GM19043 (cell line): ENCODE results near the gene CYP27C1.

Experiments used
- ATAC-seq: cut with Tn5 transposase; IDR thresholded peaks from one replicate; pipeline ENCODE4 v1.9.1; 2021; ENCODE audit warnings: low read depth; ENCODE audit not compliant: unreplicated experiment

CYP27C1 gene

GRCh38 chr2:127157651-127158485, 62.2 kb downstream of the CYP27C1 start:
- ATAC-seq, result no peak

GRCh38 chr2:127157114-127157513, 63.0 kb downstream of the CYP27C1 start:
- no peak for ATAC-seq

- ATAC-seq, result no peak
Observed at GRCh38 chr2:127155947-127156346, 64.2 kb downstream of the CYP27C1 start.

- ATAC-seq, result no peak
Observed at GRCh38 chr2:127155028-127155581, 65.0 kb downstream of the CYP27C1 start.

- ATAC-seq, result no peak
Observed at GRCh38 chr2:127154396-127154795, 65.7 kb downstream of the CYP27C1 start.

GRCh38 chr2:127153691-127154158, 66.4 kb downstream of the CYP27C1 start:
- ATAC-seq, result no peak

GRCh38 chr2:127150996-127151395, 69.1 kb downstream of the CYP27C1 start:
- no peak for ATAC-seq

GRCh38 chr2:127149384-127149783, 70.7 kb downstream of the CYP27C1 start:
- no peak for ATAC-seq

GRCh38 chr2:127146820-127147502, 73.1 kb downstream of the CYP27C1 start:
- ATAC-seq, result no peak

GRCh38 chr2:127146071-127146725, 73.9 kb downstream of the CYP27C1 start:
- no peak for ATAC-seq

- ATAC-seq, result no peak
Observed at GRCh38 chr2:127145280-127145895, 74.7 kb downstream of the CYP27C1 start.

- no peak for ATAC-seq
Observed at GRCh38 chr2:127143841-127144782, 76.0 kb downstream of the CYP27C1 start.

GRCh38 chr2:127142663-127143630, 77.2 kb downstream of the CYP27C1 start:
- ATAC-seq, result no peak

- no peak for ATAC-seq
Observed at GRCh38 chr2:127140538-127140937, 79.6 kb downstream of the CYP27C1 start.

GRCh38 chr2:127139766-127140165, 80.3 kb downstream of the CYP27C1 start:
- ATAC-seq, result no peak

- no peak for ATAC-seq
Observed at GRCh38 chr2:127138281-127138680, 81.8 kb downstream of the CYP27C1 start.

- ATAC-seq, result no peak
Observed at GRCh38 chr2:127137741-127138140, 82.4 kb downstream of the CYP27C1 start.

GRCh38 chr2:127137225-127137624, 82.9 kb downstream of the CYP27C1 start:
- no peak for ATAC-seq
